ENCODE results near the gene GPRC6A. TPM values are rescaled to one million over a fixed set of nuclear protein-coding genes. Genes with fewer than 3 reads are reported as not detected.

The GPRC6A gene
- total RNA-seq, 1 experiment from 2014 or later: not detected

- Histone ChIP-seq H3K9ac (ENCODE audit: low read length) (no peak overlapping the region), H4K20me1 (ENCODE audit: insufficient read depth) (no peaks in the 10 kb centered on the region), H3K4me3 (replicated peaks in 1 of 2; ENCODE audit: low read depth in 1 of 2, low read length in 2 of 2) (no peak overlapping the region), H3K27ac (ENCODE audit: low read depth, low read length) (no peak overlapping the region), H3K9me3 (ENCODE audit: control insufficient read depth in 1 of 2, insufficient read depth in 1 of 2, low read depth in 1 of 2, low read length in 2 of 2) (no peaks in the 10 kb centered on the region), H3K27me3 (ENCODE audit: insufficient read depth, low read length) (no peaks in the 10 kb centered on the region), H3K36me3 (ENCODE audit: control insufficient read depth in 1 of 2, insufficient read depth in 2 of 2, low read length in 2 of 2) (no peaks in the 10 kb centered on the region), H3K9me2 (ENCODE audit: insufficient read depth) (no peaks in the 10 kb centered on the region), H3K4me2 (ENCODE audit: low read length) (no peak overlapping the region), H3K79me2 (ENCODE audit: insufficient read depth, low read length) (no peaks in the 10 kb centered on the region), H2AFZ (ENCODE audit: low read depth, low read length, poor library complexity, severe bottlenecking) (no peak overlapping the region), H3K4me1 (ENCODE audit: control insufficient read depth in 1 of 2, insufficient read depth in 2 of 2, low read length in 2 of 2) (no peaks in the 10 kb centered on the region)
- TF ChIP-seq JUND (IDR thresholded peaks at IDR 0.05): no peak
- TF ChIP-seq ZFX (IDR thresholded peaks at IDR 0.05): no peak
- no peak for TF ChIP-seq ELF1 (IDR thresholded peaks at IDR 0.05; ENCODE audit: borderline replicate concordance, low read depth)
- TF ChIP-seq RAD21 (IDR thresholded peaks at IDR 0.05; ENCODE audit: low read depth): no peak
- TF ChIP-seq EZH2 (IDR thresholded peaks at IDR 0.05): no peak
- TF ChIP-seq YY1 (IDR thresholded peaks at IDR 0.05; ENCODE audit: extremely low read depth, insufficient replicate concordance, low read depth, low read length): no peak
- no peak for TF ChIP-seq ZNF274 (IDR thresholded peaks at IDR 0.05; ENCODE audit: low read depth, low read length)
- no peak for TF ChIP-seq EZH2phosphoT487 (IDR thresholded peaks at IDR 0.05; ENCODE audit: borderline replicate concordance)
- ChIA-PET RAD21 (ENCODE audit: low non-redundant PET in 1 of 2, low total read pairs in 2 of 2, uncharacterized antibody in 2 of 2, unreplicated experiment in 2 of 2) (no interaction called here), CTCF (no interaction called here), POLR2A (no interaction called here)
- no TSS peak for BruUV-seq (replicated peaks)
- DNase-seq (ENCODE audit: low read depth, low spot score): no peak
- intact Hi-C loops (cut with micrococcal nuclease): no loop called here
- ATAC-seq: no peak
Observed at GRCh38 chr6:116799945-116800344, 28.9 kb downstream of the GPRC6A start.

- Histone ChIP-seq H3K4me1 (ENCODE audit: control insufficient read depth in 1 of 2, insufficient read depth in 2 of 2, low read length in 2 of 2) (no peaks in the 10 kb centered on the region), H3K9me3 (ENCODE audit: control insufficient read depth in 1 of 2, insufficient read depth in 1 of 2, low read depth in 1 of 2, low read length in 2 of 2) (no peaks in the 10 kb centered on the region), H3K4me2 (ENCODE audit: low read length) (no peak overlapping the region), H4K20me1 (ENCODE audit: insufficient read depth) (no peaks in the 10 kb centered on the region), H3K27me3 (ENCODE audit: insufficient read depth, low read length) (no peaks in the 10 kb centered on the region), H3K36me3 (ENCODE audit: control insufficient read depth in 1 of 2, insufficient read depth in 2 of 2, low read length in 2 of 2) (no peaks in the 10 kb centered on the region), H3K9me2 (ENCODE audit: insufficient read depth) (no peaks in the 10 kb centered on the region), H3K79me2 (ENCODE audit: insufficient read depth, low read length) (no peaks in the 10 kb centered on the region), H3K9ac (ENCODE audit: low read length) (no peak overlapping the region), H2AFZ (ENCODE audit: low read depth, low read length, poor library complexity, severe bottlenecking) (no peak overlapping the region), H3K27ac (ENCODE audit: low read depth, low read length) (no peak overlapping the region), H3K4me3 (replicated peaks in 1 of 2; ENCODE audit: low read depth in 1 of 2, low read length in 2 of 2) (no peak overlapping the region)
- RAD21 ChIA-PET (ENCODE audit: low non-redundant PET in 1 of 2, low total read pairs in 2 of 2, uncharacterized antibody in 2 of 2, unreplicated experiment in 2 of 2): no interaction called here
- DNase-seq (ENCODE audit: low read depth, low spot score) (no peak), ATAC-seq (no peak)
- CTCF ChIA-PET: no interaction called here
- BruUV-seq (replicated peaks): no TSS peak
- intact Hi-C loops (cut with micrococcal nuclease): no loop called here
- POLR2A ChIA-PET: no interaction called here
- TF ChIP-seq EGR1 (IDR thresholded peaks at IDR 0.05; ENCODE audit: low read depth) (no peak), POLR2AphosphoS5 (IDR thresholded peaks at IDR 0.05; ENCODE audit: low read depth, low read length) (no peak), SIN3A (IDR thresholded peaks at IDR 0.05; ENCODE audit: low read depth) (no peak), ATF3 (IDR thresholded peaks at IDR 0.05) (no peak), POLR2A (IDR thresholded peaks at IDR 0.05; ENCODE audit: borderline replicate concordance, extremely low read depth, insufficient read depth, insufficient read length) (no peak), CBX3 (IDR thresholded peaks at IDR 0.05; ENCODE audit: low read depth) (no peak), REST (IDR thresholded peaks at IDR 0.05; ENCODE audit: low read depth) (no peak), TCF7L2 (IDR thresholded peaks at IDR 0.05; ENCODE audit: borderline replicate concordance, extremely low read depth, insufficient read depth, insufficient read length) (no peak), YY1 (IDR thresholded peaks at IDR 0.05; ENCODE audit: extremely low read depth, insufficient replicate concordance, low read depth, low read length) (no peak), SRF (IDR thresholded peaks at IDR 0.05; ENCODE audit: low read depth) (no peak), EZH2phosphoT487 (IDR thresholded peaks at IDR 0.05; ENCODE audit: borderline replicate concordance) (no peak), EZH2 (IDR thresholded peaks at IDR 0.05) (no peak), ELF1 (IDR thresholded peaks at IDR 0.05; ENCODE audit: borderline replicate concordance, low read depth) (no peak)
Observed at GRCh38 chr6:116797585-116797984, 31.3 kb downstream of the GPRC6A start.

Data from HCT116 (cell line).